GM18526 (cell line): ENCODE data around the gene ANTXR2.

ENCODE experiments used
- POLR2A ChIP-seq: IDR thresholded peaks from 3 replicates; pipeline ENCODE4 v1.6.1; 2011; ENCODE audit not compliant: insufficient read length; ENCODE audit errors: extremely low read depth

Gene ANTXR2

GRCh38 chr4:79996851-79997250, 76.2 kb downstream of the ANTXR2 start:
- no peak for TF ChIP-seq POLR2A

- TF ChIP-seq POLR2A: no peak
Observed at GRCh38 chr4:79993476-79993875, 79.6 kb downstream of the ANTXR2 start.

- TF ChIP-seq POLR2A: no peak
Observed at GRCh38 chr4:79991601-79992000, 81.4 kb downstream of the ANTXR2 start.

DNA sequence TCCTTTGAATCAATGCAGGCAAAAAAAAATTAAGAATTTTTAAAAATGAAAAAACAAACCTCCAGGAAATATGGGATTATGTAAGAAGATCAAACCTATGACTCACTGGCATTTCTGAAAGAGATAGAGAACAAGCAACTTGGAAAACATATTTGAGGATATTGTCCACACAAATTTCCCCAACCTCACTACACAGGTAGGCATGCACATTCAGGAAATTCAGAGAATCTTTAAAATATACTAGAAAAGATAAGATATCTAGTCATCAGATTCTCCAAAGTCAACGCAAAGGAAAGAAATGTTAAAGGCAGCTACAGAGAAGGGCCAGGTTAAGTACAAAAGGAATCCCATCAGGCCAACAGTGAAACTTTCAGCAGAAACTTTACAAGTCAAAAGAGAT, 85.6 kb downstream of the ANTXR2 start:
- no peak for TF ChIP-seq POLR2A

DNA sequence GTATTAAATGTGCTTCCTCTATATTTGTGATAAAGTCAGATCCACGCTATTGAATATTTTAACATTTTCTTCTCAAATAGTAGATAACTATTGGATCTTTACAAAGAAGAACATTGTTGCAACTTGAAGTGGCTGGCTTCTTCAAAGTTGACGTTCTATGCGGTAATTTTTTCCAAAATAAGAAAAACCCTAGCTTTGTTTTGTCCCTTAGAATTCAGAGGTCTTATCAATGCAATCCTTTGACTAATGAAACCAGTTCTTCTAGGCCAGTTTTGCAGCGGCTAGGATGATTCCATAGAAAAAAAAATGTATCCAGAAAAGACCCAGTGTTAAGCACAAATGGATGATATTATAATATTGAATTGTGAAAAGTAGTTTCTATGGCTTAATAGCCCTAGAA, 89.6 kb downstream of the ANTXR2 start:
- no peak for TF ChIP-seq POLR2A

GRCh38 chr4:79982601-79983322, 90.3 kb downstream of the ANTXR2 start:
- TF ChIP-seq POLR2A: no peak

- no peak for TF ChIP-seq POLR2A
Observed at GRCh38 chr4:79980448-79980847, 92.6 kb downstream of the ANTXR2 start.

DNA sequence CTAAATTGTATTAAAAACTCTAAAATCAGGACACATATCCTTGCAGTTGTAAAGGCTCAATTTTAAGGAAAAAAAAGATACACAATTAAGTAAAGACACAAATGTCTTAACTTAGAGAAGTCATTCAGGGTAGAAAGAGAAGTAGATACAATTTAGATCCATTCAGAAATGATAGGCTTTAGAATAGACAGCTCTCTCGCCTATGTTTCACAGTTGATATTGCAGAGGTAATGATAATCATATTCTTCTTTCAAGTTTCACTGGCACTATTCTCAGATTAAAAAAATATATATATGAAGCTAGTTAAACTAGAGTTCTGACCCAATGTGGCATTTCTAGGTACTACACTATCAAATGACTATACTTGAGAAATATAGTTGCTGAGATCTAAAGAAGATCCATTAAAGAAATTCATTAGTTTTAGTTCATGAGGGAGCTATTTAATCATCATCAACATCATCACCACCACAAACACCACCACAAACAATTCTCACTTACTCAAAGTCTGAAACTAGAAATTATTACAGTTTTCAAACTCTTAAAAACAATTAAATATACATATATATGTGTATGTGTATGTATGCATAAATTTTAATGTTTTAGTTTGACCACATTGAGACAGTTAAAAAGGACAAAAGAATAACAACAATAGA, 93.1 kb downstream of the ANTXR2 start:
- no peak for TF ChIP-seq POLR2A

- TF ChIP-seq POLR2A: no peak
Observed at GRCh38 chr4:79977131-79977840, 95.7 kb downstream of the ANTXR2 start.

GRCh38 chr4:79964400-79965211, 108.4 kb downstream of the ANTXR2 start:
- TF ChIP-seq POLR2A: no peak

GRCh38 chr4:79964020-79964399, 109.0 kb downstream of the ANTXR2 start:
- no peak for TF ChIP-seq POLR2A

DNA sequence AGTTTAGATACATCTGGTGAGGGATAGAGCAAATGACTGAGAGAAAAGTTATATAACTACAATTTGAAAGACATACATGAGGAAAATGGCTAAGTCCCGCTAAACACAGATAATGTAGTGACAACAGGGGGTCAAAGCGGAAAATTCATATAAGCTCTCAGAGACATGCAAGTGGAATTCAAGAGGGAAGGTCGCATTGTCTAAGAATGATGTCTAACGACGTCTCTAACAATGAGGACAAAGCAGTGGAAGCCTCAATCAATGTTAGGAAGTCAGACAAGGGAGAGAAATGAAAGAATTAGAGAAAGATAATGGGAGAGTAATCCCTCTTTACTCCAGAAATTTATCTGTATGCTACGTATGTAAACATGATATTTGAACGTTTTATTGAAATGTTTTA, 113.4 kb downstream of the ANTXR2 start:
- TF ChIP-seq POLR2A: no peak

GRCh38 chr4:79958466-79959264, 114.4 kb downstream of the ANTXR2 start:
- no peak for TF ChIP-seq POLR2A

GRCh38 chr4:79949178-79949577, 123.9 kb downstream of the ANTXR2 start:
- TF ChIP-seq POLR2A: no peak

- no peak for TF ChIP-seq POLR2A
Observed at GRCh38 chr4:79948739-79949138, 124.3 kb downstream of the ANTXR2 start.

DNA sequence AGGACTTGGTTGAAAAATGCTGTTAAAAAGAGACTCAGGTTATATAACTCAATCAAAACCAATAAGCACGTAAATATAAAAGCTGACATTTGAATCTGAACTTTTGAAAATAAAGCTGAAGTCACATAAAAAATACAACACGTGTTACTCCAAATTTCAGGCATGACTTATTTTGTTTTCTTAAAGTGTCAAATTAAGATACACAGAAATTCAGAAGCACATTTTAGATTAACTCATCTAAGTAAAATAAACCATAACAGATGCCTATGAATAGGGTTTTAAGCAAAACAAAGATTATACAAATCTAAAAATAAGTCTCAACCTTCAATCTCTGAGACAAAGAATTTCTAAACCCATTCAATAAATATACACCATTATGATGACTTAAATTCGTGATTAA, 124.8 kb downstream of the ANTXR2 start:
- TF ChIP-seq POLR2A: no peak
